Inflammatory macrophage treated with lipopolysaccharide for 4 hours (primary cell): Measurements from ENCODE around the gene ITPR1.

Source experiments
- DNase-seq: peaks from one replicate; pipeline ENCODE4 v3.0.0-alpha.2; 2020

Gene ITPR1

DNA sequence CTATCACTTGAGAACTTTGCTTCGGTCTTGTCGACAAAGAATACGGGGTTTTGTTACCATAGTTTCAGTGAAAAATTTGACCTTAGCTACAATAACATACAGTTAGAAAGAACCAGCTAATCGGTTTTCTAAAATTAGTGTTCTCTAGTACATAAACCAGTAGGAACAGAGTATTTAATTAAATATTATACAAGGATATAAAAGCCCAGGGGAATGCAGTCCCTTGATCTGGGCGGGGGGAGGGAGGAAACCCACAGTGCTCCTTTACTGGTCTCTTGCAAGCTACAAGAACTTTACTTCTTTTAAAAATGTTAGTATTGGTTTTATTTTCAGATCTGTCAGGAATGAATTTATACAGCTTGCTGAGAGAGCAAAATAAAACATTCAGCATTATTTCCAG, 41.8 kb downstream of the ITPR1 start:
- DNase-seq: no peak

DNA sequence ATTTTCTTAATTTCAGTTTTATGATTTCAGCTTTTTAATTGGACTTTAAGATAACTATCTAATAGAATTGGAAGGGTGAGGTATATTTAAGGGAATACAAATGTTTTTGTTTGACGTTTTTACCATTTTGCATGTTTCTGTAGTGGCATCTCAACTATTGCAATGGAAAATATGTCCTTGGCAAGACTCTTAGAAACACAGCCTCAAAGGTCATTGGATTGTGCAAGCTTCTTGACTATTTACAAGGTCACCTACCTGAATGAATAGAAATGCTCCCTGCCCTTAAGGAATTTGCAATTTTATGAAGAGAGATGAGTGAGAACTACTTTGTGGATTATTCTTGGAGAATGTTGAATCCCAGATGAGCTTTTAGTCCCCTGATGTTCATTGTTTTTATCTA, 43.1 kb downstream of the ITPR1 start:
- DNase-seq: no peak

DNA sequence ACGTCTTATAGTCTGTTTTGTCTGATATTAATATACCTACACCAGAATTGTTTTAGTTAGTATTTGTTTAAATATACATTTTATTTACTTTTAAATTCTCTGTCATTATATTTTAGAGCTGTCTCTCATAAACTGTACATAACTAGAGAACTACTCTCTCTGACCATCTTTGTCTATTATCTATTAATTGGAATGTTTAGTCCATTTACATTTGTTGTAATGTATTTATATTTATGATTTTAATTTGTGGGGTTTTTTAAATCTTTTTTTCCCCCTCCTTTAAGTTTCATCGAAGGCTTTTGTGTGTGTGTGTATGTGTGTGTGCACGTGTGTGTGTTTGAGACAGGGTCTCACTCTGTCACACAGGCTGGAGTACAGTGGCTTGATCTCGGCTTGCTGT, 47.1 kb downstream of the ITPR1 start:
- no peak for DNase-seq

DNA sequence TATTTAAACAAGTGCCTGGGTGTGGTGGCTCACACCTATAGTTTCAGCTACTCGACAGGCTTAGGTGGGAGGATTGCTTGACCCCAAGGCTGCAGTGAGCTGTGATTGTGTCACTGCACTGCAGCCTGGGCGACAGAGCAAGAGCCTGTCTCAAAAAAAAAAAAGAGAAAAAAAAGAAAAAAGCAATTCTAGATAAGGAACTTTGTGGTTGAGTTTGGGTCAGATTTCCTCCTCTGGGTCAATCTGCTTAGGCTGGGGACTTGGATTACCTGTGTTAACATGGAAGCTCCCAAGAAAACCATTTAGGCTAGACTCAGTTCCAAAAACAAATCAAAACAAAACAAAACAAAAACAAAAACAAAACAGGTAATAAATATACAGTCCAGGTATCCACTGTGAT, 50.0 kb downstream of the ITPR1 start:
- DNase-seq: no peak

DNA sequence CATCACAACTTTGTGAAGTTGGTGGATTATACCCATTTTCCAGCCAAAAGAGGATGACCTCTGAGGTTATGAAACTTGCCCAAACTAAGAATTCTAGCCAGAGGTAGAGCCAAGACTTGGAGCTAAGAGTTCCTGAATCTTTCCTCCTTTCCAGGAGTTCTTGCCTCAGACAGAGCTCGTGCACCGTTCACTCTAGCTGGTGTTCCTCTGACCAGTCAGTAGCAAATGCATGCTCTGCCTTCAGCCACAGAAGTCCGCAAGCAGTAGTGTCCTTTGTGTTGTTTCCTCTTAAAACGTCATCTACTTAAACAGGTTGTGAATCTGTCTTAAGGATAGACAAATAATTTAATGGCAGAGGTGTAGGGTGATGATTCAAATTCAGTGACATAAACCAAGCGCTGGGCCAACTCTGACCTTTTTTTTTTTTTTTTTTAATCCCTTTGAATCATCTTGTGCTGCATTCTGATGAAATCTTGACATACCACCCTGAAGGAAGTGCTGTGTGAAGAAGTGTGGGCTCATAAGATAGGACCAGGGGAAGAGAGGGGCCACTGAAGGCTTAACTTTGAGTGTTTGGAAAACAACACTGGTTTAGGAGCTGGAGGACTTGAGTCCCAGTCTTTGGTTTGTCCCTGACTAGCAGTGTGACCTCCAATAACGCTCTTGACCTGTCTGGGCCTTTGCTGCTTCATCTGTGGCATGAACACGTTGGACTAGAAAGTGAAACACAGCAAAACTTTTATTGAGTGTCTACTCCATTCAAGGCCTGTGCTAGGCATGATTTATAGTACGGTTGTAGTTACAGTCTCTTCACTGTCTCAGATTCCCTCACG, 53.4 kb downstream of the ITPR1 start:
- DNase-seq: peak; percentile 19

DNA sequence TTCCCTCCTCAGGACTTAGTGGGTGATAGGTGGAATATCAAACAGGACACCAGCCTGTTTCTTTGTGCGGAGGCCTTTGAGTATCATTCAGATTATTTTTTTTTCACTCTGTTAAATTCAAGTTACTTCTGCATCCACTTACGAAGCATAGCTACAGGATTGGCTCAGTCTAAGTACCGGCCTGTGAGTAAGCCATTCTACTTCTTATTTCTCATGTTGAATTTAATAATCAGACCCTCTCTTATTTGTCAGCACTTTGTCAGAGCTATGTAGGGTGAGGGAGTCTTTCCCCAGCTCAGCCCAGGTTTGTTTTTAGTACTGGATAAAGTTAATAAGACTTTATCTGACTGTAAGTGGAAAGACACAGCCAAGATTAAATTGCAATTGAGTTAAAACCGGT, 54.7 kb downstream of the ITPR1 start:
- no peak for DNase-seq

DNA sequence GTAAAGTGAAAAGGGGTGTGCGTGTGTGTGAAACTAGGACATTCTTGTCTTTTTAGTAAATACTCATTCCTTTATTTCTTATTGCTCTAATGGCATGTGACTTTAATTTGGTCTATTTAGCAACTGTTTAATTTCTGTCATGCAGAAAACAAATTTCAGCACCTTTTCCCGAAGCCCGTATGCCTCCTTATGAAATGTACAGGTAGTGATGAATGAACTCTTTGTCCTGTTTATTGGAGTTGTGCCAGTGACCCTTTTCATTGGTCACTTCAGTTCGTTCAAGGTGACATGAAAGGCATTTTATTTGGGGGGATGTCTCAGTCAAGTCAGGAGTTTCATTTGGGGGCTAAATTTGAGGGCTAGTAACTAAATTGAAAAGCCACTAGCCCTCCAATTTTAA, 55.2 kb downstream of the ITPR1 start:
- DNase-seq: no peak

DNA sequence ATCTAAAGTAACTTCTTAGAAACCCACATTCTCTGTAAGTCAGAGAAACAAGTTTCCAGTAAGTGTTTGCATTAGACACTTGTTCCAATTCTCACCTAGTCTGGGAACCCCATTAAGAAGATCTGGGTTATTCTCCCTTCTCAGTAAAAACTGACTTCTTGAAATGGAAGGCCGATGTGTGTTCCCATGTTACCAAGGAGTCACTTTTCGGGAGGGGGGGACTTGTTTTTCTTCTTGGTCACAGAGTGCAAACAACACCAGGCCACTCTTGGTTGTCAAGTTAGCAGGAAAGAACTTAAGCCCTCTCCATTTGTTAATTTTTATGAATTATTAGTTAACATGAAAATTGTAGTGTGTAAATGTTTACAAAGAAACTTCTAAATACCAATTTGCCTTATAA, 55.6 kb downstream of the ITPR1 start:
- no peak for DNase-seq

DNA sequence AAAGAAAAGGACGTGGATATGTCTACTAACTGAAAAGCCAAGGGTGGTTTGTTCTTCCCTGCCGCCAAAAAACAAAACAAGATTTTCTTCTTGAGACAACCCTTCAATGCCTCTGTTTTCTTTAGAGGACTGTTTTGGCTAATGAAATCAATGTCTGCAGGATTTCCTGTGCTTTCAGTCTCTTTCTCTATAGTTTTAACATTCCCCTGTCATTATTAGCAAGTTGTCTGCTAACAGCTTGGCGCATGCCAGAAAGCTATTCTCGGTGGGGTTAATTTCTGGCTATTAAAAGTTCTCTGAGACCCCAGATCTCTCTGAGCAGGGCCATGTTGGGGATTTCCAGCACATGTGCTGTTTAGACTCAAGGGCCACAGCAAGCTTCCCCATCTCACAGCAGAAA, 56.7 kb downstream of the ITPR1 start:
- DNase-seq: no peak

DNA sequence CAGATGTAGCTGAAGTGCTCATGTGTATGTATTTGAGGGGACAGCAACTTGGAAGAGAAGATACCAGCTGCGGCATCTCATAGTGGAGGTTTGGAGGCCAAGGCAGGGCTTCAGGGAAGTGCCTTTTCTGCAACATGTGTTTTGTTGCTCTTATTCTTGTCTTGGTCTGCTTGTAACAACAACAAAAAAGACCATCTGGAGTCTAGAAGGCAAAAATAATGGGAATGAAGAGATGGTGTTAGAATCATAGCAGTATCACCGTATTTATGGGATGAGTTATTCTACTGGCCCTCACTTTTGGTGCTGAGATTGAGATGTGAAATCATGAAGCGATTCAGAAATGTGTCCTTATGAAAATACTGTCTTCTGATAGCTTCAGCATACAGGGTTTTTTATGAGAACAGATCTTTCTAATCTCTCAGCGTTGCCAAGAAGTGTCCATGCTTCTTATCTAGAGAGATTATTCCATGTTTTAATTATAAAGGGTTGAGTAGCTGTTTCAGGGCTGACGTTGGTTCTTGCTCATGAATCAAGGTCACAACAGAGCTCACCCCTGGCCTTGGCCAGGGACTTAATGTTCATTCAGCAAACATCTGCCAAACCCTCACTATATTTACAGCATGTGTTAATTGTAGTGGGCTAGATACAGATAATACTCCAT, 58.0 kb downstream of the ITPR1 start:
- DNase-seq: no peak

DNA sequence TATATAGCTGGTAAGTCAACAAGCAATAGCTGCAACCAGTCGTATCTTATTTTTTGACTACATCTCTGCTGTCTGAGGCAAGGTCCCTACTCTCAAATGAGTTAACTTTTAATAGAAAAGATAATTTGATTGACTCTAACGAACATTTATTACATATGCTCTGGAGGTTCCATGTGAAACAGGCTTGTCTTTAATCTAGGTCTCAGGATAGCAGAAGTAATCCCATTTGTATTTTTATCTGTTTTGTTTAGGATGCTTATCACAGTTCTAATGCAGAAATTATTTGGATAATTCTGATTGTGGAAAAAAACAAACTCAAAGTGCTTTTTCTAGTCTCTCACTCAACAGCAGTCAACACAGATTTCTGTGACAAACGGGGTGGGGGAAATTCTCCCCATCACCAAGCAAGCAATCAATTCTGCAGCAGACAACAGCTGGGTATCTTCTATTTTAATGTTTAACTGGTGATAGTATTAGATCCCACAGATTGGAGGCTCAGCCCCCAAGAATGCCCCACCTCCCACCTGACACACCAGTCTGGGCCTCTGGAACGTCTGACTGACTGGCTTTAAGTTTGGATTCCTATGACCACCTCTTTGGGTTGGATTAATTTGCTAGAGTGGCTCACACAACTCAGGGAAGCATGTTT, 58.8 kb downstream of the ITPR1 start:
- no peak for DNase-seq

DNA sequence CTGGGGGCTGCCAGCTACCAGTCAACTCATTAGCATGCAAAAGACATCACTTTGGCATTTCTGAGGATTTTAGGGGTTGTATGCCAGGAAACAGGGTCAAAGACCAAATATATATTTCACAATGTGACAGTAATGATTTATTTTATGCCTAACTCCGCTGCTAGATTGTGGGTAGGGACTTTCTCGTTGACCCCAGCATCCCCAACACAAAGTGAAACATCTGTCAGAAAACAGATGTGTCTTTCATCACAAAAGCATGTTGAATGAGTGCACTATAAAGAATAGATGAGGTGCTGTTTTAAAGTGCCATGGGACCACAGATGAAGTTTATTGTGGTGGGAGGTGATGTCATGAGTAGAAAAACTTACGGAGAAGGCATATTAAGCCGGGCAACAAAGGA, 59.7 kb downstream of the ITPR1 start:
- no peak for DNase-seq

DNA sequence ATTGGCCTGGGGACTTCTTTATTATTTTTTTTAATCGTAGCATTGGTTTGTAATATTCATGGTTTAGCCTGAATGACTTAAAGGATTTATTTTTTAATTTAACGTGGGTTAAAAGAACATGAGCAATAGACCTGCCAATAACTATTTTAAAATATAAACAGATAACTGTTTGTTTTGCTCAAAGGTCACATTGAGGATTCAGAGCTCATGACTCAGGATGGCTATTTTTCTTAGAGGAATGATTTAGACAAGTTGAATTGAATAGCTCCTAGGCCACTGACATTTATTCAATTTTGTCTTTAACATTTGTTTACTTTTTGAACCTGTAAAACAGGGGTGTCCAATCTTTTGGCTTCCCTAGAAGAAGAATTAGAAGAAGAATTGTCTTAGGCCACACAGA, 68.5 kb downstream of the ITPR1 start:
- no peak for DNase-seq

DNA sequence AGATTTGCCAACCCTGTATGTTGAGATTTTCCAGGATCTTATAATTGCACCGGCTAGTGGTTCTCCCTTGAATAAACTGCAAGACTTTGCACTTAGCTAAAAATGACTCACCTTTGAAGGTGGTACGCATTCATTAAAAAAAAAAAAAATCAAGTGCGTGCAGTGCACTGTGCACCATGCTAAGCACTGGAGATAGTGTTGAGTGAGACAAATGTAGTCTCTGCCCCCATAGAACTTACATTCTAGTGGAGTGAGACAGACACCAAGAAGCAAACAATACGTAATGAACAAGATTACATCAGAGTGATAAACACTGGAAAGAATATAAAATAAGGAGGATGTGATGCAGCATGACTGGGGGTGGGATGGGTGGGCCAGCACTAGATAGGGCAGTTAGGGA, 69.4 kb downstream of the ITPR1 start:
- no peak for DNase-seq

DNA sequence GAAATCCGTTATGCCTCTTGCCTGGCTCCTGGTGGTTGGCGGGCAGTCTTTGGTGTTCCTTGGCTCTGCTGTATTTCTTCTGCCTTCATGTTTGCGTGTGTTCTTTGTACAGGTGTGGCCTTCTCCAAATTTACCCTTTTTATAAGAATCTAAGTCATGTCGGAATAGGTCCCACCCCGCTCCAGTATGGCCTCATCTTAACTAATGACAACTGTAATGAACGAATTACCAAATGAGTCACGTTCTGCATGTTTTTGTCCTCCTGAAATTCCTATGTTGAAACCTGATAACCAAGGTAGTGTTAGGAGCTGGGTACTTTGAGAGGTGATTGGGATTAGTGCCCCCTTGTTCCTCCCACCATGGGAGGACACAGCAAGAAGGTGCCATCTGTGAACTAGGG, 71.1 kb downstream of the ITPR1 start:
- no peak for DNase-seq

DNA sequence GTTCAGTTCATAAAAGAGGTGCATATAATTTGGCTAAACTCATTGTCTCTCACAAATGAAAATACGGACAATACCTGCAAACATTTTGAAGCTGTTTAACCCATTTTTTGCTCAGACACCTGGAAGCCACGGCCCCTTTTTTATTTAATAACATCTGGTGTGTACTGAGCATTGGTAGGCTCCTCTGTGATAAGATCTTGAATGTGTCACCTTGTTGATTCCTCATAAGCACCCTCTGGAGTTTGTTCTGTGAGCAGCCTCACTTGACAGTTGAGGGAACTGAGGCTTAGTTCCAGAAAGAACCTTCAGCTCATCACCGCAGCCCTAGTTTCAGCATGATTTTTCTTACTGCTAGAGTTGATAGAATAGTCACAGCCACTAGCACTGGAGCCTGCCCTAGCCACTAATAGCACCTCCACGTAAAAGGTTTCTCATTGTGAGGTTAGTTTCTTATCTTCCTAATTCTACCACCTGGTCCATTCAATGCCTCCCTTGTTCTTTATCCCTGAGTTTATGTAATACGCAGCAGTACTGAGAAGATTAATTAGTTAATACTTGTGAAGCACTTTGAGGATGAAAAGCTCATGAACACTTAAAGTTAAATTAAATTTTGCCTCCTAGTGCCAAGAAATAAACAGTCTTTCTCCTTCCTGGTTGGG, 71.9 kb downstream of the ITPR1 start:
- no peak for DNase-seq

DNA sequence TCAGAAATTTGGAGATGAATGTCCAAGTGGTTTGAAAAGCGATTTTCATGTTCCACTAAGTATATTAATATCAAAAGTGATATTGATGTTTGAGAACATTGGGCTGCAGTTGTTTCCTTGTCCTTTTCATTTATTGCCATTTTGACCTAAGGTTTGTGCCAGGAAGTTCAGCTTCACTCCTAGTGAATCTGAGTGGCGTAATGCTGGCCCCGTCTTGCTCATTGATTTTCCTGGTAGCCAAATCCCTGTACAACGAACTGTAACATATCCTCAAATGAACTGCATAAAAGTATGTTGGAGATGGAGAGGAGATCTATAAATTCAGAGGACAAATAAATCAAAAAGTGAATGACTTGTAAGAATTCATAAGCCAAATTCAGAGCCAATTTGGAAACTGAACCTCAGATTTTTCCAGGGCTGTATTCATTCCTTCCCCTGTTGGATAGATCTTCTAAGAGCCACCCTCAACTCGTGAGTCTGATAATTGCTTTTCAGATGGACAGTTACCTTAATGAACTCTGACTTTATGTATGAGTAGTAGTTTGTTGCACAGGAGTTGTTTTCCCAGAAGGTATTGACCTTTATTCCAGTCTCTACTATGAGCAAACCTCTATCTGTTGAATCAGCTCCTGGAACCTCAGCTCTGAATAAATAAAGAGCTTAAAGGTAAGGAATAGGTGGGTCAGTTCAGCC, 72.8 kb downstream of the ITPR1 start:
- no peak for DNase-seq

DNA sequence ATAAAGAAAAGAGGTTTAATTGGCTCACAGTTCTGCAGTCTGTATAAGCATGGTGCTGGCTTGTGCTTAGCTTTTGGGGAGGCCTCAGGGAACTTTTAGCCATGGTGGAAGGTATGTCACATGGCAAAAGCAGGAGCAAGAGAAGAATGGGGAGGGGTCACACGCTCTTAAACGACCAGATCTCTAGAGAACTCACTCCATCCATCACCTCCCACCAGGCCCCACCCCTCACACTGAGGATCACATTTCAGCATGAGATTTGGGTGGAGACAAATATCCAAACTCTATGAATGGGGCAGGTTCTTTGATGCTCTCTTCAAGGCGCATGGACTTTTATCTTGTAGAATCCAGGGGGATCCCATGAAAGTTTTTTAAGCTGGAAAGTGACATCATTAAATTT, 75.7 kb downstream of the ITPR1 start:
- no peak for DNase-seq

DNA sequence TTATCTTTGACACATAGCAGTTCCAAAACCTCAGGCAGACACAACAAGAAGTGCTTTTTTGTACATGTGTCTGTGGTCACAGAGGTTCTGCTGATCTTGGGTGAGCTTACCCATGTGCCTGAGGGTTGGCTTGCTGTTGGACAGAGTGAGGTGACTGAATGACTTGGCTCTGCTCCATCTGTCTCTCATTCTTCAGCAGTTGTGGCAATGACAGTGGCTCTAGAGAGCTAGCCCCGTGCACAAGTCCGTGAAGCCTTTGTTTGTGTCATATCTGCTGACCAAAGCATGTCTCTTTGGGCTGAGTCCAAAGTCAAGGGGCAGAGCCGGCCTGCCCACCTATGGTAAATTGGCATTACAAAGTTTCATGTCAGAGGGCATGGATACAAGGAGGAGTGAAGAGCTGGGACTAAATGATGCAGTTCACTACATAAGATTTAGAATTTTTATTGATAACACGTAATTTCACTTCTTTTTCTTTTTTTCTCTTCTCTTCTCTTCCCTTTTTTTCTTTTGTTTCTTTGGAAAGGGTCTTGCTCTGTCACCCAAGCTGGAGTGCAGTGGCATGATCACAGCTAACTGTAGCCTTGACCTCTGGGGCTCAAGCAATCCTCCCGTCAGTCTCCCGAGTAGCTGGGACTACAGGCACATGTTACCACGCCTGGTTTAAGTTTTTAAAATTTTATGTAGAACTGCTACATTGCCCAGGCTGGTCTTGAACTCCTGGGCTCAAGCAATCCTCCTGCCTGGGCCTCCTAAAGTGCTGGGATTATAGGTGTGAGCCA, 77.9 kb downstream of the ITPR1 start:
- no peak for DNase-seq

DNA sequence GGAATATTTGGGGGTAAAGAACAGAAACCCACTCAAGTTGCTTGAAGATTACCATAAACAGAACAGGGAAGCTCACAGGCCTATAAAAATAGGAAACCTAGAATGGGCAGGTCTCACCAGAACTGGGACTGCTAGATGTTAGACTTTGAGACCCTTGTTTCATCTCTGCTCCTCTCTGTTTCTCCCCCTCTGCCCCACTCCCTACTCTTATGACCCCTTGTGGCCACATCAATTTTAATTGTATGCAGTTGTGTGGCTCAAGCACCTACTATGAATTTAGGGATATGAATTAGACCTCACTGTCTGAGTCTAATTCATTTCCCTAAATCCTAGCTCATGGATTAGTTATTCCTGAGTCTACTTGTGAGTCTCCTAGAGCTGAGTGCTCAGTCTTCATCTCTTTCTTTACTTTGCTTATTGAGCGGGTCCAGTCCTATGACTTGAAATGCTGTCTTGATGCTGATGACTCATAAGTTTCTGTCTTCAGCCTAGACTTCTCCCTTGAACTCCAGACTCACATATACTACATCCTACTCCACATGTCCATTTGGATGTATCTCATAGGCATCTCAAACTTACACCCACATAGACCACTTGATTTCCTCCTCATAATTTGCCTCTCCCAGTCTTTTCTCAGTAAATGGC, 78.7 kb downstream of the ITPR1 start:
- peak; percentile 68 for DNase-seq

DNA sequence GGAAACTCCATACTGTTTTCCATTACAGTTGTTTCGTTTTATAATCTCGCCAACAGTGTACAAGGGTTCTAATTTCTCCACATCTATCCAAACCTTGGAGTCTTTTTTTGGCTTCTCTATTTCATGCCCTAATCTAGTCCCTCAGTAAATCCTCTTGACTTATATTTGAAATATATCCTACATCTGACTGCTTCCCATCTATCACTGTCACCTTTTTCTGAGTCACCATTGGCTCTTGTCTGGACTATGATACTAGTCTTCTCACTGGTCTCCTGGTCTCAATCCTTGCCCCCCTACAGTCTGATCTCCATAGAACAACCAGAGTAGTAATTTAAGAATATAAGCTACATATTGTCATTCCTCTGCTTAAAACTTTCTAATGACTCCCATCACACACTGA, 80.0 kb downstream of the ITPR1 start:
- DNase-seq: no peak
